B cell (primary cell): Measurements from ENCODE around the gene FANCL.
"Not testable (repeated sequence)": the region's sequence is repeated elsewhere in the genome, so short reads cannot be mapped to it uniquely, and the experiment has no call there.

ENCODE experiments used
- EZH2 ChIP-seq: IDR thresholded peaks from 2 replicates; pipeline ENCODE4 v1.6.1; 2012; ENCODE audit warnings: borderline replicate concordance, low read depth, mild to moderate bottlenecking, moderate library complexity, low read length; ENCODE audit not compliant: insufficient read depth, poor library complexity, severe bottlenecking
- TF ChIP-seq, protein P1 (sequence below): fragments of 200-600 bp; IDR thresholded peaks from one replicate; pipeline ENCODE4 v1.8.0; 2022; ENCODE audit warnings: antibody characterized with exemption, mild to moderate bottlenecking

DNA sequence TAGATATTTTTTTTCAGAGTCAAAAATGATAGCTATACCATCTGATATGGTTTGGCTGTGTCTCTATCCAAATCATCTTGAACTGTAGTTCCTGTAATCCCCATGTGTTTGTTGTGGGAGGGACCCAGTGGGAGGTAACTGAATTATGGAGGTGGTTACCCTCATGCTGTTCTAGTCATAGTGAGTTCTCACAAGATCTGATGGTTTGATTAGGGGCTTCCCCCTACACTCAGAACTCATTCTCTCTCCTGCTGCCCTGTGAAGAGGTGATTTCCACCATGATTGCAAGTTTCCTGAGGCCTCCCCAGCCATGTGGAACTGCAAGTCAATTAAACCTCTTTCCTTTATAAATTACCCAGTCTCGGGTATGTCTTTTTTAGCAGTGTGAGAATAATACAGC, 17.3 kb upstream of the FANCL start:
- TF ChIP-seq, protein P1, sequence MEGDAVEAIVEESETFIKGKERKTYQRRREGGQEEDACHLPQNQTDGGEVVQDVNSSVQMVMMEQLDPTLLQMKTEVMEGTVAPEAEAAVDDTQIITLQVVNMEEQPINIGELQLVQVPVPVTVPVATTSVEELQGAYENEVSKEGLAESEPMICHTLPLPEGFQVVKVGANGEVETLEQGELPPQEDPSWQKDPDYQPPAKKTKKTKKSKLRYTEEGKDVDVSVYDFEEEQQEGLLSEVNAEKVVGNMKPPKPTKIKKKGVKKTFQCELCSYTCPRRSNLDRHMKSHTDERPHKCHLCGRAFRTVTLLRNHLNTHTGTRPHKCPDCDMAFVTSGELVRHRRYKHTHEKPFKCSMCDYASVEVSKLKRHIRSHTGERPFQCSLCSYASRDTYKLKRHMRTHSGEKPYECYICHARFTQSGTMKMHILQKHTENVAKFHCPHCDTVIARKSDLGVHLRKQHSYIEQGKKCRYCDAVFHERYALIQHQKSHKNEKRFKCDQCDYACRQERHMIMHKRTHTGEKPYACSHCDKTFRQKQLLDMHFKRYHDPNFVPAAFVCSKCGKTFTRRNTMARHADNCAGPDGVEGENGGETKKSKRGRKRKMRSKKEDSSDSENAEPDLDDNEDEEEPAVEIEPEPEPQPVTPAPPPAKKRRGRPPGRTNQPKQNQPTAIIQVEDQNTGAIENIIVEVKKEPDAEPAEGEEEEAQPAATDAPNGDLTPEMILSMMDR, result not testable (repeated sequence)
- not testable (repeated sequence) for TF ChIP-seq EZH2
